ENCODE data around the gene CEP112.

- TF ChIP-seq TEAD4 (CRISPR knock-in tag; IDR thresholded peaks at IDR 0.05) (no peak), SMAD3 (CRISPR knock-in tag; IDR thresholded peaks at IDR 0.05; ENCODE audit: borderline replicate concordance) (no peak), NR2C2 (CRISPR knock-in tag; IDR thresholded peaks at IDR 0.05) (no peak), SOX15 (CRISPR knock-in tag; IDR thresholded peaks at IDR 0.05) (no peak), AR (CRISPR knock-in tag; IDR thresholded peaks at IDR 0.05) (no peak), ZNF317 (CRISPR knock-in tag; IDR thresholded peaks at IDR 0.05; ENCODE audit: borderline replicate concordance, low read depth) (no peak), NR3C1 (CRISPR knock-in tag; conservative IDR thresholded peaks at IDR 0.05; ENCODE audit: low read depth) (no peak), GABPB1 (CRISPR knock-in tag; IDR thresholded peaks at IDR 0.05) (no peak)
- TF ChIP-seq, protein P1, sequence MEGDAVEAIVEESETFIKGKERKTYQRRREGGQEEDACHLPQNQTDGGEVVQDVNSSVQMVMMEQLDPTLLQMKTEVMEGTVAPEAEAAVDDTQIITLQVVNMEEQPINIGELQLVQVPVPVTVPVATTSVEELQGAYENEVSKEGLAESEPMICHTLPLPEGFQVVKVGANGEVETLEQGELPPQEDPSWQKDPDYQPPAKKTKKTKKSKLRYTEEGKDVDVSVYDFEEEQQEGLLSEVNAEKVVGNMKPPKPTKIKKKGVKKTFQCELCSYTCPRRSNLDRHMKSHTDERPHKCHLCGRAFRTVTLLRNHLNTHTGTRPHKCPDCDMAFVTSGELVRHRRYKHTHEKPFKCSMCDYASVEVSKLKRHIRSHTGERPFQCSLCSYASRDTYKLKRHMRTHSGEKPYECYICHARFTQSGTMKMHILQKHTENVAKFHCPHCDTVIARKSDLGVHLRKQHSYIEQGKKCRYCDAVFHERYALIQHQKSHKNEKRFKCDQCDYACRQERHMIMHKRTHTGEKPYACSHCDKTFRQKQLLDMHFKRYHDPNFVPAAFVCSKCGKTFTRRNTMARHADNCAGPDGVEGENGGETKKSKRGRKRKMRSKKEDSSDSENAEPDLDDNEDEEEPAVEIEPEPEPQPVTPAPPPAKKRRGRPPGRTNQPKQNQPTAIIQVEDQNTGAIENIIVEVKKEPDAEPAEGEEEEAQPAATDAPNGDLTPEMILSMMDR (IDR thresholded peaks at IDR 0.05): no peak
- TF ChIP-seq, protein P2, sequence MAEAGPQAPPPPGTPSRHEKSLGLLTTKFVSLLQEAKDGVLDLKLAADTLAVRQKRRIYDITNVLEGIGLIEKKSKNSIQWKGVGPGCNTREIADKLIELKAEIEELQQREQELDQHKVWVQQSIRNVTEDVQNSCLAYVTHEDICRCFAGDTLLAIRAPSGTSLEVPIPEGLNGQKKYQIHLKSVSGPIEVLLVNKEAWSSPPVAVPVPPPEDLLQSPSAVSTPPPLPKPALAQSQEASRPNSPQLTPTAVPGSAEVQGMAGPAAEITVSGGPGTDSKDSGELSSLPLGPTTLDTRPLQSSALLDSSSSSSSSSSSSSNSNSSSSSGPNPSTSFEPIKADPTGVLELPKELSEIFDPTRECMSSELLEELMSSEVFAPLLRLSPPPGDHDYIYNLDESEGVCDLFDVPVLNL (CRISPR knock-in tag; IDR thresholded peaks at IDR 0.05; ENCODE audit: borderline replicate concordance, low read depth): no peak
Measured at GRCh38 chr17:66198242-66198641, 6.3 kb upstream of the CEP112 start.

Data from WTC11 (cell line).